IPS-11a (cell line): ENCODE measurements around the gene OPA3.
"Not testable (repeated sequence)": the region's sequence is repeated elsewhere in the genome, so short reads cannot be mapped to it uniquely, and the experiment has no call there.

Experiments
- H3K4me3 ChIP-seq: one replicate; pipeline ENCODE4 v1.5.1; 2013; ENCODE audit warnings: low read depth, low read length, control low read depth

OPA3 gene

GRCh38 chr19:45523642-45524256, 60.9 kb downstream of the OPA3 start:
- no peak overlapping the region for H3K4me3 ChIP-seq

GRCh38 chr19:45522010-45522941, 62.3 kb downstream of the OPA3 start:
- no peak overlapping the region for H3K4me3 ChIP-seq

- no peak overlapping the region for H3K4me3 ChIP-seq
Observed at GRCh38 chr19:45518469-45518826, 66.2 kb downstream of the OPA3 start.

GRCh38 chr19:45517641-45518468, 66.7 kb downstream of the OPA3 start:
- H3K4me3 ChIP-seq: no peak overlapping the region

- H3K4me3 ChIP-seq: no peak overlapping the region
Observed at GRCh38 chr19:45517238-45517637, 67.4 kb downstream of the OPA3 start.

- no peak overlapping the region for H3K4me3 ChIP-seq
Observed at GRCh38 chr19:45515807-45516401, 68.7 kb downstream of the OPA3 start.

- no peak overlapping the region for H3K4me3 ChIP-seq
Observed at GRCh38 chr19:45515081-45515624, 69.4 kb downstream of the OPA3 start.

GRCh38 chr19:45514376-45515051, 70.1 kb downstream of the OPA3 start:
- no peak overlapping the region for H3K4me3 ChIP-seq

GRCh38 chr19:45512881-45513483, 71.6 kb downstream of the OPA3 start:
- H3K4me3 ChIP-seq: no peak overlapping the region

GRCh38 chr19:45511074-45511473, 73.5 kb downstream of the OPA3 start:
- H3K4me3 ChIP-seq: no peak overlapping the region

- not testable (repeated sequence) for H3K4me3 ChIP-seq
Observed at GRCh38 chr19:45510352-45510751, 74.2 kb downstream of the OPA3 start.

GRCh38 chr19:45509692-45510015, 74.9 kb downstream of the OPA3 start:
- peak overlapping the region; percentile 24 for H3K4me3 ChIP-seq

- H3K4me3 ChIP-seq: peak overlapping the region; percentile 96
Observed at GRCh38 chr19:45508861-45509691, 75.5 kb downstream of the OPA3 start.

GRCh38 chr19:45508417-45508860, 76.2 kb downstream of the OPA3 start:
- peak overlapping the region; percentile 96 for H3K4me3 ChIP-seq

GRCh38 chr19:45507872-45508416, 76.7 kb downstream of the OPA3 start:
- peak overlapping the region; percentile 96 for H3K4me3 ChIP-seq

GRCh38 chr19:45506989-45507871, 77.4 kb downstream of the OPA3 start, which contains the start of gene VASP:
VASP (plus strand) TSS chr19:45507479; CDS start chr19:45507772, 293 bp downstream.
- H3K4me3 ChIP-seq: peak within 1 kb of the TSS; percentile 96

- peak overlapping the region; percentile 96 for H3K4me3 ChIP-seq
Observed at GRCh38 chr19:45506246-45506988, 78.2 kb downstream of the OPA3 start.
